ENCODE results near the gene TSKS.

Gene TSKS

GRCh38 chr19:49761625-49762311 lies 1.3 kb downstream of the TSKS start:
- no peak for ATAC-seq
- H3K36me3 Mint-ChIP-seq = no peaks in the 10 kb centered on the region
- H3K4me3 Mint-ChIP-seq = no peak overlapping the region
- H3K9me3 Mint-ChIP-seq = no peaks in the 10 kb centered on the region
- no peak overlapping the region for H3K27ac Mint-ChIP-seq
- H3K4me1 Mint-ChIP-seq = no peaks in the 10 kb centered on the region
- peaks cover 10% of the 10 kb centered on the region for H3K27me3 Mint-ChIP-seq

GRCh38 chr19:49761249-49761624 lies 1.9 kb downstream of the TSKS start:
- Mint-ChIP-seq H3K4me3 (no peak overlapping the region), H3K9me3 (no peaks in the 10 kb centered on the region)

GRCh38 chr19:49758292-49758691 lies 4.8 kb downstream of the TSKS start:
- no peak for ATAC-seq
- Mint-ChIP-seq H3K4me3 (no peak overlapping the region), H3K9me3 (peaks cover 3% of the 10 kb centered on the region), H3K4me1 (no peaks in the 10 kb centered on the region), H3K27me3 (peaks cover 10% of the 10 kb centered on the region), H3K36me3 (no peaks in the 10 kb centered on the region), H3K27ac (no peak overlapping the region)

More at GRCh38 chr19:49761249-49761624, 1.9 kb downstream of the TSKS start:
- Mint-ChIP-seq H3K27me3 (peaks cover 10% of the 10 kb centered on the region), H3K36me3 (no peaks in the 10 kb centered on the region), H3K27ac (no peak overlapping the region), H3K4me1 (no peaks in the 10 kb centered on the region)
- ATAC-seq = no peak

- no peak for ATAC-seq
- no peak overlapping the region for H3K4me3 Mint-ChIP-seq
- no peaks in the 10 kb centered on the region for H3K36me3 Mint-ChIP-seq
- no peak overlapping the region for H3K27ac Mint-ChIP-seq
- peaks cover 3% of the 10 kb centered on the region for H3K9me3 Mint-ChIP-seq
- H3K4me1 Mint-ChIP-seq = no peaks in the 10 kb centered on the region
- peaks cover 10% of the 10 kb centered on the region for H3K27me3 Mint-ChIP-seq
Observed at GRCh38 chr19:49755956-49756355, 7.2 kb downstream of the TSKS start.

- Mint-ChIP-seq H3K4me1 (no peaks in the 10 kb centered on the region), H3K36me3 (no peaks in the 10 kb centered on the region), H3K9me3 (peaks cover 3% of the 10 kb centered on the region), H3K27me3 (peaks cover 20% of the 10 kb centered on the region), H3K27ac (no peak overlapping the region), H3K4me3 (no peak overlapping the region)
- ATAC-seq = no peak
Observed at GRCh38 chr19:49752701-49753100, 10.4 kb downstream of the TSKS start.

GRCh38 chr19:49749771-49750170 lies 13.3 kb downstream of the TSKS start:
- no peak for ATAC-seq
- H3K4me1 Mint-ChIP-seq = peaks cover 5% of the 10 kb centered on the region
- H3K9me3 Mint-ChIP-seq = peaks cover 3% of the 10 kb centered on the region
- H3K27ac Mint-ChIP-seq = no peak overlapping the region
- H3K4me3 Mint-ChIP-seq = no peak overlapping the region
- peaks cover 35% of the 10 kb centered on the region for H3K27me3 Mint-ChIP-seq
- H3K36me3 Mint-ChIP-seq = no peaks in the 10 kb centered on the region

- H3K27me3 Mint-ChIP-seq = peaks cover 35% of the 10 kb centered on the region
- H3K9me3 Mint-ChIP-seq = peaks cover 3% of the 10 kb centered on the region
- no peak overlapping the region for H3K4me3 Mint-ChIP-seq
- no peak overlapping the region for H3K27ac Mint-ChIP-seq
- H3K36me3 Mint-ChIP-seq = no peaks in the 10 kb centered on the region
- ATAC-seq = no peak
- peaks cover 5% of the 10 kb centered on the region for H3K4me1 Mint-ChIP-seq
Observed at GRCh38 chr19:49749055-49749716, 13.9 kb downstream of the TSKS start.

GRCh38 chr19:49746206-49746958 lies 16.7 kb downstream of the TSKS start:
- Mint-ChIP-seq H3K36me3 (no peaks in the 10 kb centered on the region), H3K4me3 (no peak overlapping the region), H3K27me3 (peaks cover 35% of the 10 kb centered on the region), H3K9me3 (peaks cover 3% of the 10 kb centered on the region), H3K4me1 (peaks cover 5% of the 10 kb centered on the region), H3K27ac (no peak overlapping the region)
- ATAC-seq = peak; percentile 54

- Mint-ChIP-seq H3K27ac (no peak overlapping the region), H3K9me3 (peaks cover 3% of the 10 kb centered on the region), H3K36me3 (no peaks in the 10 kb centered on the region), H3K4me1 (peaks cover 5% of the 10 kb centered on the region), H3K4me3 (peak overlapping the region; percentile 11), H3K27me3 (peaks cover 27% of the 10 kb centered on the region)
- no peak for ATAC-seq
Observed at GRCh38 chr19:49744946-49745381, 18.1 kb downstream of the TSKS start.

- peaks cover 1% of the 10 kb centered on the region for H3K27me3 Mint-ChIP-seq
- peaks cover 12% of the 10 kb centered on the region for H3K4me1 Mint-ChIP-seq
- H3K4me3 Mint-ChIP-seq = no peak overlapping the region
- H3K27ac Mint-ChIP-seq = no peak overlapping the region
- H3K36me3 Mint-ChIP-seq = no peaks in the 10 kb centered on the region
- peaks cover 3% of the 10 kb centered on the region for H3K9me3 Mint-ChIP-seq
- ATAC-seq = no peak
Observed at GRCh38 chr19:49741210-49741844, 21.8 kb downstream of the TSKS start.

- Mint-ChIP-seq H3K9me3 (no peaks in the 10 kb centered on the region), H3K4me1 (peaks cover 7% of the 10 kb centered on the region), H3K36me3 (no peaks in the 10 kb centered on the region), H3K4me3 (no peak overlapping the region), H3K27ac (no peak overlapping the region), H3K27me3 (no peaks in the 10 kb centered on the region)
- no peak for ATAC-seq
Observed at GRCh38 chr19:49739933-49740332, 23.2 kb downstream of the TSKS start.

GRCh38 chr19:49739098-49739497 lies 24.0 kb downstream of the TSKS start:
- H3K27me3 Mint-ChIP-seq = no peaks in the 10 kb centered on the region
- no peak for ATAC-seq
- no peaks in the 10 kb centered on the region for H3K9me3 Mint-ChIP-seq
- H3K27ac Mint-ChIP-seq = no peak overlapping the region
- peaks cover 7% of the 10 kb centered on the region for H3K4me1 Mint-ChIP-seq
- no peaks in the 10 kb centered on the region for H3K36me3 Mint-ChIP-seq
- H3K4me3 Mint-ChIP-seq = no peak overlapping the region

- H3K27ac Mint-ChIP-seq = no peak overlapping the region
- no peaks in the 10 kb centered on the region for H3K9me3 Mint-ChIP-seq
- H3K27me3 Mint-ChIP-seq = no peaks in the 10 kb centered on the region
- no peak overlapping the region for H3K4me3 Mint-ChIP-seq
- peaks cover 7% of the 10 kb centered on the region for H3K4me1 Mint-ChIP-seq
- ATAC-seq = peak; percentile 59
- no peaks in the 10 kb centered on the region for H3K36me3 Mint-ChIP-seq
Observed at GRCh38 chr19:49738268-49738667, 24.8 kb downstream of the TSKS start.

GRCh38 chr19:49730166-49730565 lies 32.9 kb downstream of the TSKS start:
- H3K36me3 Mint-ChIP-seq = no peaks in the 10 kb centered on the region

More at GRCh38 chr19:49730166-49730565, 32.9 kb downstream of the TSKS start:
- no peak for ATAC-seq
- no peaks in the 10 kb centered on the region for H3K4me1 Mint-ChIP-seq
- H3K27ac Mint-ChIP-seq = no peak overlapping the region
- no peaks in the 10 kb centered on the region for H3K9me3 Mint-ChIP-seq
- no peak overlapping the region for H3K4me3 Mint-ChIP-seq
- H3K27me3 Mint-ChIP-seq = peaks cover 32% of the 10 kb centered on the region
